CD4-positive, alpha-beta memory T cell (primary cell): ENCODE measurements around the gene CTNNBL1. TPM values are rescaled to one million over a fixed set of nuclear protein-coding genes. Genes with fewer than 3 reads are reported as not detected.

ENCODE experiments used
- CTCF ChIA-PET: fragments of 350-600 bp; sonication (Branson Sonifier 250); formaldehyde crosslinking; loops from one replicate; lab custom pipeline; 2021; ENCODE audit warnings: inconsistent platforms; ENCODE audit not compliant: partially characterized antibody; lab: Charles Lee
- POLR2A ChIA-PET: fragments of 350-600 bp; sonication (Branson Sonifier 250); formaldehyde crosslinking; loops from one replicate; lab custom pipeline; 2021; ENCODE audit not compliant: partially characterized antibody; lab: Charles Lee
- DNase-seq, 5 donors: peaks; one replicate each; pipeline versions ENCODE4 v3.0.0 to v3.0.0-alpha.2; 2020 to 2022; ENCODE audit warnings: mixed read lengths in 1 of 5
- H3K27ac ChIP-seq: one replicate; pipeline ENCODE4 v1.7.0; 2013; ENCODE audit warnings: low read depth, low read length
- H3K27me3 ChIP-seq: 2 replicates; pipeline ENCODE4 v1.7.0; 2013; ENCODE audit warnings: mild to moderate bottlenecking, low read length, moderate library complexity; ENCODE audit not compliant: insufficient read depth
- H3K36me3 ChIP-seq: 2 replicates; pipeline ENCODE4 v1.7.0; 2013; ENCODE audit warnings: mild to moderate bottlenecking, low read length, moderate library complexity; ENCODE audit not compliant: insufficient read depth
- H3K4me1 ChIP-seq: 2 replicates; pipeline ENCODE4 v1.7.0; 2013; ENCODE audit warnings: mild to moderate bottlenecking, low read length, moderate library complexity; ENCODE audit not compliant: insufficient read depth
- H3K4me3 ChIP-seq, 2 donors: one replicate each; pipeline ENCODE4 v1.7.0; 2013; ENCODE audit warnings: low read length in 2 of 2, mild to moderate bottlenecking in 1 of 2
- H3K9me3 ChIP-seq, 2 donors: one replicate each; pipeline ENCODE4 v1.7.0; 2013; ENCODE audit warnings: low read length in 2 of 2, control low read depth in 1 of 2; ENCODE audit not compliant: control insufficient read depth in 1 of 2
- H3K27ac Mint-ChIP-seq, 7 donors: one replicate each; pipeline ENCODE4 v1.8.0; 2020 to 2021; ENCODE audit warnings: mixed read lengths in 7 of 7, mild to moderate bottlenecking in 6 of 7, inconsistent platforms in 3 of 7, moderate library complexity in 3 of 7
- H3K27me3 Mint-ChIP-seq, 2 donors: one replicate each; pipeline ENCODE4 v1.8.0; 2020 to 2021; ENCODE audit warnings: mixed read lengths in 2 of 2
- H3K36me3 Mint-ChIP-seq, 2 donors: one replicate each; pipeline ENCODE4 v1.8.0; 2020 to 2021; ENCODE audit warnings: mixed read lengths in 2 of 2, inconsistent platforms in 1 of 2, mild to moderate bottlenecking in 1 of 2
- H3K4me1 Mint-ChIP-seq, 4 donors: one replicate each; pipeline ENCODE4 v1.8.0; 2020 to 2021; ENCODE audit warnings: mixed read lengths in 4 of 4, mild to moderate bottlenecking in 1 of 4
- H3K4me3 Mint-ChIP-seq, 8 donors: one replicate each; pipeline ENCODE4 v1.8.0; 2020 to 2021; ENCODE audit warnings: mixed read lengths in 8 of 8, mild to moderate bottlenecking in 7 of 8, moderate library complexity in 6 of 8, inconsistent platforms in 3 of 8
- H3K9me3 Mint-ChIP-seq, 8 donors: one replicate each; pipeline ENCODE4 v1.8.0; 2020 to 2021; ENCODE audit warnings: mixed read lengths in 8 of 8, mild to moderate bottlenecking in 5 of 8, inconsistent platforms in 3 of 8, moderate library complexity in 1 of 8
- intact Hi-C: fragments of 100-400 bp; cut with micrococcal nuclease; formaldehyde crosslinking; loops from one replicate; pipeline ENCODE4 v1.15.1; 2023
- polyA plus RNA-seq, 2 donors: library from polyadenylated mRNA; unstranded; fragments of 300-500 nt; fragmentation: Illumina TruSeq; gene quantifications; one replicate each; pipeline ENCODE4 v1.2.3, GENCODE V29; 2021
- total RNA-seq, 2 experiments: library from RNA; stranded (reverse); gene quantifications; one replicate each; pipeline ENCODE4 v1.2.3, GENCODE V29; 2021

CTNNBL1 gene
- total and polyA plus RNA-seq, 4 experiments from 2014 or later = 41.5 to 104 (median 64.2) TPM

DNA sequence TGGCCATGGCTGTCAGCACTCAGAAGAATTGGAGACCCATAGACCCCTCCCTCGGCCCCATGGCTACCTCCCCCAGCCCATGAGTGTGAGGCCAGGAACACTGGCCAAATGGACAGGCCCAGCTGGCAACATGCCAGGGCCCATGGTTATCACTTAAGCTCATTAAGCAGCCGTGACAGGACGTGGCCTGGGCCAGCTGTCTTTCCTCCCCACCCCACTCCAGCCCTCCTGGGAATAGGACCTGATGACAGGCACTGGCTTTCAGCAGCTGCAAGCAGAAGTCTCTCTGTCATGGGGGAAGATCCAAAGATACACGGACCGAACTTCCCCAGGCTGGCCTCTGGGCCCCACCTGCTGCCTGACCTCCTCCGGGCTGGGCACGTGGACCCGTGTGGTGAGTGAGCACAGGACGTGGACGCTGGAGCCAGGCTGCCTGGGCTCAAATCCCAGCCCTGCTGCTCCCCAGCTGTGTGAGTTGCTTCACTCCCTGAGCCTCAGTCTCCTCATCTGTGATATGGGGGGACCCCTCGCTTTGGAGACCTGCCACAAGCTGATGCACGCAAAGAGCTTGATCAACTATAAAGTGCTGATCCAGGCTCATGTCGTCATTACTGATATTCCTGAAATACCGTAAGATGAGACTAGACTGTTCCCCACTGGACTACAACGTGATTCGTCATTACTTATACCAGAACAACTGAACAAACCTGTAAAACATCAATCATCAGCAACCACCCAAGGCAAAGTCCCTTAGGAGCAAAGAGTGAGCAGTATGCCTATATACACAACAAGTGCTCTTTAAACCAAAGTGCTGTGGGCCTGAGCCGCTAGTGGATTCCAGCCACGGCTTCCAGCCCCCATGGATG is 187.1 kb downstream of the CTNNBL1 start:
- ChIA-PET POLR2A (no interaction called here), CTCF (no interaction called here)
- H3K27ac Mint-ChIP-seq = no peak overlapping the region

DNA sequence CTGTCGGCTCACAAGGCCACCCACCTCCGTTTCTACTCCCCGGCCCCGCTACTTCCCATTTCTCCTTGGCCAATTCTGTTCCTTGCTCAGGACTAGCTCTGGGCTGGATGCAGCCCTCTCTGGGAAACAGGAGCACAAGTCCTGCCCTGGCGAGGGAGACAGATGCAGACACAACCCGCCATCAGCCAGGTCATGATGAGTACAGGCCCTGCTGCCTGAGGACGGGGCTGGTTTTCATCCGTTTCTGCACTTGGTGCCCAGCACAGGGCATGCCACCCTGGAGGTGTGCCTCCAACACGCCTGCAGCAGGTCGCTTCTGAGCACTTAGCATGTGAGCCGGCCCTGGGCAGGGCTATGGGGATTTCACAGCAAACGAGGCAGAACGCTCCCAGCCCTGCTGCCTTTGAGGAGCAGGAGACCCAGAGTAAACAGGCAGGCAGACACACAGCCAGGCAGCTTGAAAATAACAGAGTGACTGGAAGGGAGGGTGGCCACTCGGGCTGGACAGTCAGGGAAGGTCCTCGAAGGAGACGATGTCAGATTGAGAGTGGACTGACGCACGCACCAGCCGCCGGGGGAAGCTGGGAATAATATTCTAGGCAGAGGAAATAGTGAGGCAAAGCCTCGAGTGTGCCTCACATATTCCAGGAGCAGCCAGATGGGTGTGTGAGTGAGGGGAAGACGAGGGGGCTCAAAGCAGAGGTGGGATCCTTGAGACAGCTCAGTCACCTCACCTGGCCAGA is 187.9 kb downstream of the CTNNBL1 start:
- Histone ChIP-seq H3K9me3 (no peaks in the 10 kb centered on the region), H3K4me3 (no peak overlapping the region), H3K36me3 (no peaks in the 10 kb centered on the region), H3K27me3 (no peaks in the 10 kb centered on the region), H3K27ac (no peak overlapping the region), H3K4me1 (no peaks in the 10 kb centered on the region)
- CTCF ChIA-PET = no interaction called here
- POLR2A ChIA-PET = no interaction called here
- DNase-seq = no peak
- no peaks in the 10 kb centered on the region for H3K4me1 Mint-ChIP-seq
- H3K27ac Mint-ChIP-seq = no peak overlapping the region
- H3K27me3 Mint-ChIP-seq = peaks cover 0 to 5% of the 10 kb centered on the region in 2 donors
- H3K36me3 Mint-ChIP-seq = no peaks in the 10 kb centered on the region
- peaks cover 0 to 3% (median 0%) of the 10 kb centered on the region in 8 donors for H3K9me3 Mint-ChIP-seq
- H3K4me3 Mint-ChIP-seq = no peak overlapping the region
- intact Hi-C loops = no loop called here

More for the DNA sequence above, 187.1 kb downstream of the CTNNBL1 start:
- peaks cover 0 to 3% of the 10 kb centered on the region in 2 donors for H3K27me3 Mint-ChIP-seq
- no peaks in the 10 kb centered on the region for H3K4me1 Mint-ChIP-seq
- H3K9me3 Mint-ChIP-seq = peaks cover 0 to 3% (median 0%) of the 10 kb centered on the region in 8 donors
- Histone ChIP-seq H3K36me3 (no peaks in the 10 kb centered on the region), H3K4me1 (no peaks in the 10 kb centered on the region), H3K27ac (no peak overlapping the region), H3K9me3 (no peaks in the 10 kb centered on the region), H3K4me3 (no peak overlapping the region), H3K27me3 (no peaks in the 10 kb centered on the region)
- DNase-seq = no peak
- intact Hi-C loops = no loop called here
- no peaks in the 10 kb centered on the region for H3K36me3 Mint-ChIP-seq
- no peak overlapping the region for H3K4me3 Mint-ChIP-seq

DNA sequence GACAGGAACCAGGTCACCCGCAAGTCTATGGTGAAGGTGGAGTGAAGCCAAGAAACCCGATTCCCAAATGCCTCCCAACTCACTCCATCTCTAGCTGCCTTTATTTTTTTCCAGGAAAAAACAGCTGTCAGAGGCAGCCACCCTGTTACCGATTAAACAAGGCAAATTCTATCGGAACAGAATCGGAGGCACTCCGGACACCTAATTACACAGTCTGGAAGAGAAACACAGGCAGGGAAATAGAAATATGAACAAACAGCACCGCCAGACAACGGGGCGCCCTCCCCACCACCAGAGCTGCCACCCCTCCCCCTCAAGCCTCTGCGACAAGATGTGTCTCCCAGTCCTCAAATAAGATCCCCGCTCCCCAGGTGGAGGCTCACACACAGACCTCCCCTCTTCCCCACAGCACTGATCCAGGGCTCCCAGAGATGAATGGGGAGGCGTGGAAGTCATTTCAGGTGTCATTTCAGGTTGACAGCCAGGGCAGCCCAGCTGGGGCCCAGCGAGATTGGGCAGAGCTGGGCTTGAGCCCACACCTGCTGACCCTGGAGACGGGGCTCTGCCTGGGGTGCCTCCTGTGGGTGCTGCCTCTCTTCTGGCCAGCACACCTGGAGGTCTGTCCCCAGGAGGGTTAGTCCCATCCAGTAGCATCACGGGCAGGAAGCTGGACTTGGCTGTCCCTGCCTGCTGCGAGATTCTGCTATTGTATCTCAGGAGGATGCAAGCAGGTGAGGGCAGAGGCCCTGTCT is 189.3 kb downstream of the CTNNBL1 start:
- H3K27me3 ChIP-seq = no peaks in the 10 kb centered on the region
- peaks cover 3 to 6% of the 10 kb centered on the region in 2 donors for H3K27me3 Mint-ChIP-seq
- ChIA-PET CTCF (no interaction called here), POLR2A (no interaction called here)
- H3K9me3 ChIP-seq = no peaks in the 10 kb centered on the region
- no peak overlapping the region for H3K4me3 Mint-ChIP-seq
- H3K4me3 ChIP-seq = no peak overlapping the region
- H3K9me3 Mint-ChIP-seq = peaks cover 0 to 3% (median 0%) of the 10 kb centered on the region in 8 donors
- no peak for DNase-seq
- H3K36me3 ChIP-seq = no peaks in the 10 kb centered on the region
- no peak overlapping the region for H3K27ac ChIP-seq
- intact Hi-C loops = no loop called here
- H3K36me3 Mint-ChIP-seq = no peaks in the 10 kb centered on the region
- H3K4me1 ChIP-seq = no peaks in the 10 kb centered on the region
- no peak overlapping the region for H3K27ac Mint-ChIP-seq
- no peaks in the 10 kb centered on the region for H3K4me1 Mint-ChIP-seq

DNA sequence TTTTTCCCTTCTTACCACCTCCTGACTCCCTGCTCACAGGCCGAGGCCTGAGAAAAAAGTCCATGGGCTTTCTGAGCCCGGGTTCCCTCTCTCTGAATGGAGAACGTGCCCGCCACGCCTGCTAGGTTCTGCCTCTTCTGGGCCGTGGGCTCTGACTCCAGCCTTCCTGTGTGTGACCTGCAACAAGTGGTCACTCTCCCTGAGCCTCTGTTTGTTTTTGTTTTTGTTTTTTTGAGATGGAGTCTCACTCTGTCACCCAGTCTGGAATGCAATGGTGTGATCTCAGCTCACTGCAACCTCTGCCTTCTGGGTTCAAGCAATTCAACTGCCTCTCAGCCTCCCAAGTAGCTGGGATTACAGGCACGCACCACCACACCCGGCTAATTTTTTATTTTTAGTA is 191.2 kb downstream of the CTNNBL1 start:
- Histone ChIP-seq H3K9me3 (no peaks in the 10 kb centered on the region), H3K4me1 (no peaks in the 10 kb centered on the region), H3K4me3 (no peak overlapping the region), H3K27me3 (no peaks in the 10 kb centered on the region), H3K27ac (no peak overlapping the region), H3K36me3 (no peaks in the 10 kb centered on the region)
- no peaks in the 10 kb centered on the region for H3K36me3 Mint-ChIP-seq
- no peak for DNase-seq
- peaks cover 3 to 6% of the 10 kb centered on the region in 2 donors for H3K27me3 Mint-ChIP-seq
- peak overlapping the region in 1 of 7 donors; percentile 73 for H3K27ac Mint-ChIP-seq
- H3K4me1 Mint-ChIP-seq = no peaks in the 10 kb centered on the region
- H3K9me3 Mint-ChIP-seq = peaks cover 0 to 3% (median 0%) of the 10 kb centered on the region in 8 donors
- CTCF ChIA-PET = no interaction called here
- intact Hi-C loops = no loop called here
- POLR2A ChIA-PET = no interaction called here
- H3K4me3 Mint-ChIP-seq = no peak overlapping the region

DNA sequence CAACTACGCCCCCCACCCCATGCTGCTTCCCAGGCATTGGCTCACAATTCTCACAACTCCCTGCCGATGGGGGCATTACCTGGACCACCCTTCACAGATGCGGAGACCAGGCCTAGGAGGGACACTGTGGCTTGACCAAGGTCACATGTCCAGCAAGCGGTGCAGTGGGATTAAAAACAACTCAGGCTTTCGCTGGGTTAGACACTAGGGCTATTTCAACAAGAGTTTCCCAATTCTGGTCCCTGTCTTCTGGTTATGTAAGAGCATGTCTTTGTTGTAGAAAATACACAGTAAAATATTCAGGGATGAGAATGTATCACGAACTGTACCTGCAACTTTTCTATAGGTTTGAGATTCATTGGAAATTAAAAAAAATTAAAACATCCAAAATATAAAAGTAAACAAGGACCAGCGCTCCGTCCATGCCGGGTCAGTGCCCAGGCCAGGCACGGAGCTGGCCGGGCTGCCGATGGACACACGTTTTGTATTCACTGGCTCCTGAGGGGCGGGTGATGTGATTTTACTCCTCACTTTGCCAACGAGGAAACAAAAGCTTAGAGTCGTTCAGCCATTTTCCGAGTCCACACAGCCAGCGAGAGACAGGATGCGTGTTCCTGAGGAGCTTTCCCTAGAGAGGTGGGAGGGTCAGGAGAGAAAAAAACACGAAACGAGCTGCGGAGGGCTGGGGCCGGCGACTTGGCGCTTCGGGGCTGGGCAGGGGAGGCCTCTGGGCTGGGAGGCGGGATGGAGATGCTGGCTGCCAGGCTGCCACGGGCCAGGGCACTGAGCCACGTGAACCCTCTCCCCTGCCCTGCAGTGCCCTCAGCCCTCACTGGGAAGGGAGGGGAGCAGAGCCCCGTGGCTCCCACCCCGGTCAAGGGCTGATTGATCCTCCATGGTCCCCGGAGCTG is 192.0 kb downstream of the CTNNBL1 start:
- H3K4me3 Mint-ChIP-seq = no peak overlapping the region
- peaks cover 0 to 3% (median 0%) of the 10 kb centered on the region in 8 donors for H3K9me3 Mint-ChIP-seq
- peaks cover 3 to 6% of the 10 kb centered on the region in 2 donors for H3K27me3 Mint-ChIP-seq

DNA sequence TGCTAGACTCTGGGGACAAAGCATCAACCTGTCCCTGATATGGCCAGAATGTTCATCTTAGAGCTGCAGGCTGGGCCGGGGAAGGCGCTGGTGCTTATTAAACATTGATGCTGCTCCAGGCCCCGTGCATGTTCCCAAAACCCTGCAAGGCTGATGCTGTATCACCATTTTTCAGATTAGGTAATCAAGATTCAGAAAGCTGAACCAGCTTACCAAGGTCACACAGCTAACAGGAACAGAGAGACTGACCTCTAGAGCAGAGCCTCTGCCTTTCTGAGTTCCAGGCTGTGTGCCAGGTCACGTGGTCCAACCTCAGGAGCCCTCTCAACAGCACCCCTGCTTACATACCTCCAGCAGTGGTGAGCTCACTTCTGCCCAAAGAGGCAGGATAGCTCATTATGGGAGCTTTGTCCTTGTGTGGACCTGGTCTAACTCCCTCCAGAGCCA is 193.0 kb downstream of the CTNNBL1 start:
- peaks cover 3 to 6% of the 10 kb centered on the region in 2 donors for H3K27me3 Mint-ChIP-seq
- Histone ChIP-seq H3K27ac (no peak overlapping the region), H3K4me3 (no peak overlapping the region), H3K36me3 (no peaks in the 10 kb centered on the region), H3K4me1 (no peaks in the 10 kb centered on the region), H3K27me3 (no peaks in the 10 kb centered on the region), H3K9me3 (no peaks in the 10 kb centered on the region)
- H3K9me3 Mint-ChIP-seq = peaks cover 0 to 3% (median 0%) of the 10 kb centered on the region in 8 donors
- ChIA-PET POLR2A (no interaction called here), CTCF (no interaction called here)
- no peaks in the 10 kb centered on the region for H3K4me1 Mint-ChIP-seq
- DNase-seq = no peak
- H3K36me3 Mint-ChIP-seq = no peaks in the 10 kb centered on the region
- H3K4me3 Mint-ChIP-seq = no peak overlapping the region
- intact Hi-C loops = no loop called here
- H3K27ac Mint-ChIP-seq = no peak overlapping the region

More for the DNA sequence above, 192.0 kb downstream of the CTNNBL1 start:
- no peaks in the 10 kb centered on the region for H3K36me3 ChIP-seq
- no peaks in the 10 kb centered on the region for H3K27me3 ChIP-seq
- Mint-ChIP-seq H3K27ac (no peak overlapping the region), H3K36me3 (no peaks in the 10 kb centered on the region), H3K4me1 (no peaks in the 10 kb centered on the region)
- no peak for DNase-seq
- intact Hi-C loops = no loop called here
- CTCF ChIA-PET = no interaction called here
- H3K4me3 ChIP-seq = no peak overlapping the region
- H3K4me1 ChIP-seq = no peaks in the 10 kb centered on the region
- no peak overlapping the region for H3K27ac ChIP-seq
- H3K9me3 ChIP-seq = no peaks in the 10 kb centered on the region
- POLR2A ChIA-PET = no interaction called here
